Left renal pelvis (tissue), 4 donors: ENCODE measurements around the gene FHL3. TPM values are rescaled to one million over a fixed set of nuclear protein-coding genes. Genes with fewer than 3 reads are reported as not detected.
"Not testable (repeated sequence)": the region's sequence is repeated elsewhere in the genome, so short reads cannot be mapped to it uniquely, and the experiment has no call there.

Experiments used
- DNase-seq, 4 donors: peaks; one replicate each; pipeline ENCODE4 v3.0.0-alpha.2; 2013; ENCODE audit warnings: low read depth in 4 of 4, low spot score in 3 of 4
- polyA plus RNA-seq, 4 donors: library from polyadenylated mRNA; unstranded; fragments of 120-200 nt; gene quantifications; one replicate each; pipeline ENCODE4 v1.2.1, GENCODE V29; 2013; ENCODE audit not compliant: insufficient read length in 4 of 4

The FHL3 gene
- polyA plus RNA-seq, 4 donors: 18.0 to 39.2 (median 23.4) TPM

DNA sequence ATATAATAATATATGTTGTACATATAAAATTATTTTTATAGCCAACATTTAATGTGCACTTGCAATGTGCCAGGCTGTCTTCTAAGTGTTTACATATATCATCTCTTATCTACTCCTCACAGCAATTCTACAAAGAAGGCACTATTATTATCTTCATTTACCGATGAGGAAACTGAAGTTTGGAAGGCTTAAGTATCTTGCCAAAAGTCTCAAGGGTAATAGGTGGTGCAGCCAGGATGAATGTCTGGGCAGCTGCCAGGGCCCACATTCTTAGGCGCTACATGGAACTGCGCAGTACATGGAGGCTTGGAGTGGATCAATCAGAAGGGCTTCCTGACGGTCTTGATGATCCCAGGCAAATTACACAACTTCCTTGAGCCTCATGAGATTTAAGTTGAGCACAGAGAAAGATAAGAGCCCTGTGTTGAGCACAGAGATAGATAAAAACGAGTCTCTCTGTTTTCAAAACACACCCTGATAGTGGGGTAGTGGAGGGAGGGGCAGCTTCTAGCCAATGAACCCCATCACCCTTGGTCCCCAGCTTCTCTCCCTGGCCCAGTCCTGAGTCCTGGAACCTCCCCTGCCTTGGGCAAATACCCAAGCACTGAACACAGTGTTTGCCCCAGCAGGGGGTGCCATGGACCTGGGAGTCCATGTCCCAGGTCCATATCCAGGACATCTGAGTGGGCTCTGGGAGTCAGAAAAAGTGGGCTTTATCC lies 32.1 kb upstream of the FHL3 start:
- no peak for DNase-seq

DNA sequence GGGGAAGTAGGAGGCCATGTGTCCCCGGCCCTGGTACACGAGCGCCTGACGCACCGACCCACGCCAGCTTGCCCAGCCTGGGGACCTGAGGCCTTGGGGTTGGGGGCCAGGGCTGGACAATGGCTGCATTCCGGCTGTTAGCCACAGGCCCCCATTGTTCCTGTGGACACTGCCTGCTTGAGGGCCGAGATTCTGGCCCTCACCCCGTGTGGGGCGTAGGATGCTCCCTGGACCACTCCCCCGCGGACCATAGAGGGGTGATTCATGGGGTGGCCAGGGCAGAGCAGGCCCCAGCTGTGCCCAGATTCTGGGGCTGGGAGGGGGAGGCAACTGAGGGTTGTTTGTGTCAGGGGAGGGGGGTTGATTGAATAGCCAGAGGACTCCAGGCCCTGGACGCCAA lies 29.6 kb upstream of the FHL3 start:
- DNase-seq: no peak

DNA sequence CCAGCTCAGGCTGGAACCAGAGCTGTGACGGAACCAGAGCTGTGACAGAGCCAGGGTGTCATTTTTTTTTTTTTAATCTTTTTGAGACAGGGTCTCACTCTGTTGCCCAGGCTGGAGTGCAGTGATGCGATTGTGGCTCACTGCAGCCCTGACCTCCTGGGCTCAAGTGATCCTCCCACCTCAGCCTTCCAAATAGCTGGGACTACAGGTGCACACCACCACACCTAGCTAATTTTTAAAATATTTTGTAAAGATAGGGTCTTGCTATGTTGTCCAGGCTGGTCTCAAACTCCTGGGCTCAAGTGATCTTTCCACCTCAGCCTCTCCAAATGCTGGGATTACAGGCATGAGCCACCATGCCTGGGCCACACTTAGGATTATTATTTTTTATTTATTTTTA lies 27.7 kb upstream of the FHL3 start:
- DNase-seq: not testable (repeated sequence)

DNA sequence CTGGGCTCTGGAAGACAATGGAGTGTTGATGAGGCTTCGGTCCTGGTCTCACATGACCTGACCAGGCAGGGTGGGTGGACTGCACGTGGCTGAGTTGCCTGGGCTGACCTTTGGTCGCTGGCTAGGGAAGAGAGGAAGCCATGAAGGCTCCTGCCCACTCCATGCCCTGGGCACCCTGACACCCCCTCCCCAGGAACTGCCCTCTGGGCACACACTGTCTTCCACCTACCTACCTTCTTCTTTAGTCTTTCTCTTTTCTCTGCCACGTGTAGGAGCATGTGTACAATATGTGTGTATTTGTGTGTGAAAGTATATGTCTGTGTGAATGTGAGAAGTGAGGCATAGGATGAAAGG lies 26.2 kb upstream of the FHL3 start:
- DNase-seq: no peak

DNA sequence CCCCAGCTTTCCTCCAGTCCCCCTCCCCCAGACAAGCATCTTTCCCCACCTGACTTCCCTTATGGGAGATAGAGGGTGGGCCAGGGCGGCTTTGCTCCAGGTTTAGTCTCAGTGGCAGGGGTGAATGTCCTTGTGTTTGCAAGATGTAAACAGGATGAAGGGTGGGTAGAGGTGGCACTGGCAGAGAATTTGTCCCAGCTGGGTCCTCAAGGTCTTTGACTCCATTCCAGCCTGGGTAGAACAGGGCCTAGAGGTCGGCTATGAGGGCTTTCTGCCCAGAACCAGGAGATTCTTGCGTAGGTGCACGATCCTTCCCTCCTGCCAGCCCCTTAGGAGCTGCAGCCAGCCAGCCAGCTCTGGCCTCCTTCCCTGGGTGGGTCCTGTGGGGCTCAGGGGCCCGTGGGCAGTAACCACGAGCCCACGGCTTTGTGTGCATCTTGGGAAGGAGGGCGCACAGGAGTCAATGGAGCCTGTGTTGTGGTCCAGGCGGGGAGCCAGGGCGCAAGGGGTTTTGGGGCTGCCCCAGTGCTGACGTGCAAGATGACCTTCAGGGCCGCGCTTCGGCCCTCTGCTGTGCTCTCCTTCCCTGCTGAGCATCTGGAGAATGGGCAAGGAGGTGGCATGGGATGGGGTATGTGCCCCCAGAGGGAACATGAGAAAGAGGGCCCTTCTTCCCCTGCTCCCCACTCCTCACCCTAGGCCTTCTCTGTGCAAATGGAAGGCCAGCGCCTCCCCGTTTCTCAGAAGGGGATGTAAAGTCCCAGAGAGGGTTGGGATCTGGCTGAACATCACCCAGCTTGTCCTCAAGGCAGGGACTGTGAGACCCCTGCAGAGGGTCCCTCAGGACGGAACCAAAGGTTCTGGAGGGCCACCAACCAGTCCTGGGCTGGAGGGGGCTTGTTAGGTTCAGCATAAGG lies 25.5 kb upstream of the FHL3 start:
- no peak for DNase-seq

DNA sequence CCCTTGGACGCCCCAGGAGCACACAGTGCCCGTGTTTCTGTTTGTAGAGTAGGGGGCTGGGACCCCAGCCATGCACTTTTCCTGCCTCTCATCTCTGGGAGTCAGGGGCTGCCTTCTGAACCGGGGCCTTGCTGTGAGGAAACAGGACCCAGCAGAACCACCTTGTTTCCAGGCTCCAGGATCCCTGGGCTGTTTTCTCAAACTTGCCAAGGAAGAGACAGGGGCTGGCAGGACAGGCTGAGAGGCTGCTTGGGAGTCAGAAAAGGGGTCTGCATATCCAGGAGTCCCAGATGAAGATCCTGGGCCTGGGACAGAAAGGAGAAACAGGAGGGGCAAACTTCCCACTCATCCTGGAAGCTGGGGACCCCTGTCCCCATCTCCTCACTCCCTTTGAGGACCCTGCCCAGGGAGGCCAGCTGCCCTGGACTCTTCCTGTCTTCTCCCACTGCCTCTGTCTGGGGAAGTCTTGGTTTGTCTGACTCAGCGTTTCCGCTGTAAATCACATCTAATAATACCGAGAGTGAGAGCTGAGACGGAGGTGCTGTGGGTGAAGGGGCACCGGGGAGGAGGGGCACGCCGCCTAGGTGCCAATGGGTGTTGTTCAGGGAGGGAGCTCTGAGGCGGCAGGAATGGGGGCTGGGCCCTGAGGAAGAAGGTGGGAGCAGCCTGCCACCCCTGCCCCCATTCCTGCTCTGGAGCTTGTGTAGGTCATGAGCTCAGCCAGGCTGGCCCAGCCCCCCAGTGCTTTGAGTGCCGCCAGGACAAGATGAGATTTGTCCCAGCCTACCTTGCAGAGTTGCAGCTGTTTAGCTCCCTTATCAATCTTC lies 24.6 kb upstream of the FHL3 start:
- no peak for DNase-seq

DNA sequence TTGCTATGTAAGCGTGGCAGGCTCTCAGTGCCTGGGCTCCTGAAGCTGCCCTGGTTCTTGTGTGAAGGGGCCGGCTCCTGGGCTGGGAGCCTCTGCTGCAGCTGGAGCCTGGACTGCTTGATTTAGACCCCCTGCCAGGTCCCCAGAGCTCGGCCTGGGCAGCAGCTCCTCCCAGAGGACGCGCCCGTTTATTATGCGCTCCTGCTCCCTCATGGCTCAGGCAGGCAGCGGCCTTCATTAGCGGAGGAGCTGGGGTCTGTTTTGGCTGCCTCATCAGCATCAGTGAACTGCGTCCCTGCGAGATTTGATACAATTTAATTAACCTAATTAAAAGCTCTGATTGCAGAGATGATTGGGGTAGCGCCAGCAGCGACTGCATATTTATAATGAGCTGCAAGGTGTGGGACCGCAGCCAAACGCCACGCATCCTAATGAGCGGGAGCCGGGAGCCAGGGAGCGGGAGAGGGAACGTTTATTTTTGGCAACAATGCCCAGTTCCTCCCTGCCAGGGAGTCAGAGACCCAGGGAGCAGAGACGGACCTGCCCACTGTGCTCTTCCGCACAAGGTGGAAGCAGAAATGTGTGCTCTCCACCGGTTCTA lies 23.9 kb upstream of the FHL3 start:
- no peak for DNase-seq

DNA sequence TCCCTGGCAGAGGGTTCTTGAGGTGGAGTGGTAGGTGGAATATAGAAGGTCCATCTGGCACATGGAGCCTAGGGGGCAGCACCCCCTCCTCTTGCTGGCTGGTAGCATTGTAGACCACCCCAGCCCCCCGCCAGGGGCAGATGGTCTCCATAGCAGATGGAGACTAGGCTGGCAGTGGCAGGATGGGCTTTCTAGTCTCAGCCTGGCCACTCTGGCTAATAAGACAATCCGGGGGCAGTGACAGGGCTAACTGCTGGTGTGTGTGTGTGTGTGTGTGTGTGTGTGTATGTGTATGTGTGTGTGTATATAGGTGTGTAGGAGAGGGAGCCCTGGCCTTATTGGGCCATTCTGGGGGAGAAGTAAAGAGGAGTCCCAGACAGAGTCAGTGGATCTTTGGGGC lies 23.4 kb upstream of the FHL3 start:
- no peak for DNase-seq

DNA sequence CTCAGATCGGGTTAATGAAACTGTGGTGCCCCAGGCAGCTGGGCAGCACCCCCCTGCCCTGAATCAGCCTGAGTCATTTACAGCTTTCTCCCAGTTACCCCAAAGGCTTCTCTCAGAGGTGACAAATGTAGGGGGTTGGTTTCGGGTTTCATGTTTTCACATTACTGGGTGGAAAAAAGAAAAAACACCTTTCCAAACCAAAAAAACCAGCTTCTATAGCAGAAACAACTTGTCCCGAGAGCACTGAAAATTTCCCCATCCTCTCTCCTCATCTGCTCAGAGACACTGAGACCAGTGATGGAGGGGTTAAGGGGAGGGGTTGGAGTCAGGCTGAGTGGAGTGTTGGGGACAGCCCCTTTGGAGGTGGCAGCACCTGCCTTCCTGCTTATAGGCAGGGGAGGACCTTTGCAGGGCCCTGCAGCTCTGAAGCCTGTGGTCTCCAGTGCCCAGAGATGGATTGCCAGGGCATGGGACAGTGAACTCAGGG lies 22.8 kb upstream of the FHL3 start:
- DNase-seq: no peak

DNA sequence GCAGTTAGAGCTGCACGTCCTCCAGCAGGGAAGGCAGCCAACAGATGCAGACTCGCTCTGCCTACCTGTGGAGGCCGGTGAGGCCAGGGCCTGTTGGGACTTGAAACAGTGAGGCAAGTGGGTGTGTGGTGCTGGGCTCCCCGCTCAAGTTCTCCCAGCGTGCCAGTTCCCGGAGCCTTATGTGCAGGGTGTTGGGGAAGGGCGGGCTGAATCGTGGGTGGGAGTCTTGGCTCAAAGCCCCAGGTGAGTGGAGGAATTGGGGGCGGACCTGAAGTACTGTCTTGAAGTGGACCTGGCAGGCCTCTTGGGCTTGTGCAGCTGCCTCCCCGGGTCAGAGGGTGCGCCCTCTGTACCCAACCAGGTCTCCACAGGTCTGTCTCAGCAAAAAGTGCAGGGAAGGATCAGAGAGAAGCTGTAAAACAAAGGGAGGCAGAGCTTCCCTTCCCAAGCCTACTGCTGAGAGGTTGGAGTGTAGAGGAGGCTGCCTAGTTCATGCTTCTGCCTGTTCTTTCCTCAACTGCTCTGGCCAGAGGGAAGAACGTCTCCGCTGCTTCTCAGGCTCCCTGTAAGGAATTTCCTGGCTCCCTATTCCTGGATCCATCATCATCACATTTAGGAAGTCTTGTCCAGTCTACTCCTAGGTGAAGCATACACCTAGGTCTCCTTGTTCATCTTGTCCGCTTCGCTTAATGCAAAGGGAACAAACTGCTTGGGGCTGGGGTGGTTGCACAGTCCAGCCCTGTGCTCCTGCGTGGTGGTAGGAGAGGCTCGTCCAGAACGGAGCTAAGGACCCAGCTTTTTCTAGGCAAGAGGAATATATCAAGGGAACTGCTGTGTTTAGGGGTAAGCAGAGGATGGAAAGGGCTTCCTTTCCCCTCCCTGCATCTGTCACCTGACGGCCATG lies 22.1 kb upstream of the FHL3 start:
- no peak for DNase-seq

DNA sequence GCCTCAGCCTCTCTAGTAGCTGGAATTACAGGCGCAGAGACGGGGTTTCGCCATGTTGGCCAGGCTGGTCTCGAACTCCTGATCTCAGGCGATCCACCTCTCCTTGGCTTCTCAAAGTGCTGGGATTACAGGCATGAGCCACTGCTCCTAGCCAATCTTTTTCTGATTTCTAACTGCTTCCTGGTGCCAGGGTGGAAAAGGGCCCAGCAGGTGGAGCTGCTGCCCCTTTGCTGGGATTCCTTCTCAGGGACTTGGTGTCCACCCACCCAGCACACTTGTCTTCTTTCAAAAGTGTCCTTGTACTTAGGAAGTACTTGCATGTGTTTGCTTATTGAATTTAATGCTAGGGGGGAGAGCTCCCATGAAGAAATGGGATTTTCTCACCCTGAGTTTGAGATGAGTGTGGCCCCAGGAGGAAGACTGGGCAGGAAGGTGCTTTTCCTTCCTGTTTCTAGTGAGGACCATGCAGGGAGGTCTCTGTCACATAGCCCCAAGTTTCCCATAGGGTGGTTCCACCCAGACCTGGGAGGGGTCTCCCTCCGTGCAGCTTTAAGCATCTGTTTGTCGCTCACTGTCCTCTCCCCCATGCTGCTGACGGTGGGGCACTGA lies 21.4 kb upstream of the FHL3 start:
- DNase-seq: no peak

DNA sequence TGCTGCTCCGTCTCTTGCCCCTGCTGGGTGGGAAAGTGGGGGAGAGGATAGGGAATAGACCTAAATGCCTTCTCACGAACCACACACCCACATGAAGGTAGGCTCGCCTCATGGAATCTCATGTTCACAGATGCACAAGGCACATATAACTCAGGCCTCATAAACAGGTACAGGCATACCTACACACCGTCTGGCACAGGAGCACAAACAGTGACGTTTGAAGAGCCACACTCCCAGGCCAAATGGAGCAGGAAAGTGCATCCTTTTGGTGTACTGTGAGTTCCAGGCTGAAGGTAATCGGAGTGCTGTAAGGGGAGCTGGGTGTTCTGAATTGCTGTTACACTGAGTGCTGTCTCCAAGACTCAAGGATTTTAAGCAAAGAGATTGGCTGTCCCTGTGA lies 20.4 kb upstream of the FHL3 start:
- DNase-seq: no peak

DNA sequence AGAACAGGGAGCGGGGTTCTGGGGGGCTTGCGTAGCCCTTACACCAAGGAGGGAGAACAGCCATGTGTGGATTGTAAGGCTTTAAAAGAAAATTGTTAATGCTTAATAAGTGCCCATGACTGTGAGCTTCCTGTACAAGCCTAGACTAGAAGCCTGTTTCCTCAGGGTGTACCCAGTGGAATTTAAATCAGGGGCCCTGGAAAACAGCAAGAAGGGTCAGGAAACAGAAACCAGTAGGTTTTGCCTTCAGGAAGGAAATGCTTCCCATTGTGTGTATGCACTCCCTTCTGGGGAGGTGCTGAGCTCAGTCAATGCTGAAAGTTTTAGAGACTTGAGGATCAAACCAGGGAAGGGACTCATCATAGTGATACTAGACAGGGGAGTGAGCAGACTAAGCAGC lies 19.9 kb upstream of the FHL3 start:
- DNase-seq: no peak

DNA sequence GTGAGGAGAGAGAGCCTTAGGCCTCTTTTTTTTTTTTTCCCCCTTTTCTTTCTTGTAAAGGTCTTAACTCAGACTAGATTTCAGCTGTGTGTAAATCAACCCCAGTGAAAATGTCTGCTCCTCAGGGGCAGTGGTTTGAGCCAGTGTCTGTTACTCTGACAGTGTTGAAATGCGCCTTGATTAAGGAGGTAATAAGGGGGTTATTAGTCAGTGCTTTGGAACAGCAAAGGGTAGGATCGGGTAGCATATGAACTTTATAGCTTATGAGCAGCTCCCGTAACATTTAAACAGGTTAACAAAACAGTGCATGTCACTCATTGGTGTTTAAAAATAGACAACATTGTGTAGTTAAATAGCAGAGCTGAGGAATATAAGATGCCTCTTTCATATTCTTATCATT lies 17.5 kb upstream of the FHL3 start:
- DNase-seq: no peak

DNA sequence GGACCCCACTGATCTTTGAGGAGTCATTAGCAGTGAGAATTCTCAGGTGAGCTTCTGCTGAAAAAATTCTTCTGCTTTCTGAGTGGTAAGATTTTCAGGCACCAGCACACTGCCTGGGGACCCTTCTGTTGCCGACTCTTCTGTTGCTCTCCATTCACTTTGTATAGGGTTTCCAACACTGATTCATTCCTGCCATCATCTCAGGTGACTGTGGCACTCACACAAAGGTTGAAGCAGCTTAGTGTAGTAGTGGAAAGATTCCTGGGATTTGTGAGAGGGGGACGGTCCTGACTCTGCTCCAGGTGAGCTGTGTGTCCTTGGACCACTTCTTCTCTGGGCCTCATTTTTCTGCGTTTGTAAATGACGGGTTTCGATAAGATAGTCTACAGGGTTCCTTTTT lies 16.7 kb upstream of the FHL3 start:
- no peak for DNase-seq

DNA sequence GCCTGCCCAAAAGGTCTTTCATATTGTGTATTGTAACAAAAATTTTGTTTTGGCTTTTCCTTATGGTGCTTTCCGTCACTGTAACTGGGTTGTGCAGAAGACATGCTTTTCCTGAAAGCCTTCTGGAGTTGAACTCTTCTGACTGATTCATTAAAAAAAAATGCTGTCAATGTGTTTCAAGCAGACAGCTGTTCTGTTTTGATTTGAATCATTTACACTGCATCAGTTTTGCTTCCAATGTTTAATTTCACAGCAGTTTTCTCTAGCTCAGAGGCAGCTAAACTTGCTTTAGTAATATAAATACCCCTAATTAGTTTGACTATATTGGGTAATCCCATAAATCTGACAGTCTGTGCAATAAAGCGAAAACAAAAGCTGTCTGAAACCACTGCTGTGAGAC lies 15.1 kb upstream of the FHL3 start:
- DNase-seq: no peak

DNA sequence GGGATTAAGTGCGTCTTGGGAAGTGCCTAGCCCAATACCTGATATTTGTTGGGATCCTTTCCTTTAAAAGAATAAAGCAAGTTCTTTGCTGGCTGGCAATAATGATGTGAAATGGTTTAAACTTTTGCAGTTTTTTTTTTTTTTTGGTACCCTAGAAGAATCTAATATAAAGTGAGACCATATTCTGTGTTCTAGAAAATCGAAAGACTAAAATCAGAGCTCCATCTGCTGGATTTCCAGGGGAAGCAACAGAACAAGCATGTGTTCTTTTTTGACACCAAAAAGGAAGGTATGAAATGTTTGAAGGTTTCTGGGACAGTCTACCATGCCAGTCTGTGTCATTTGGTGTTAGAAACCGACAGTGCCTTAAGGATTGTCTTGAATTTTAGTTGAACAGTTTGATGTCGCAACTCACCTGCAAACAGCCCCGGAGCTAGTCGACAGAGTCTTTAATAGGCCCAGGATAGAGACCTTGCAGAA lies 13.6 kb upstream of the FHL3 start:
- DNase-seq: no peak

DNA sequence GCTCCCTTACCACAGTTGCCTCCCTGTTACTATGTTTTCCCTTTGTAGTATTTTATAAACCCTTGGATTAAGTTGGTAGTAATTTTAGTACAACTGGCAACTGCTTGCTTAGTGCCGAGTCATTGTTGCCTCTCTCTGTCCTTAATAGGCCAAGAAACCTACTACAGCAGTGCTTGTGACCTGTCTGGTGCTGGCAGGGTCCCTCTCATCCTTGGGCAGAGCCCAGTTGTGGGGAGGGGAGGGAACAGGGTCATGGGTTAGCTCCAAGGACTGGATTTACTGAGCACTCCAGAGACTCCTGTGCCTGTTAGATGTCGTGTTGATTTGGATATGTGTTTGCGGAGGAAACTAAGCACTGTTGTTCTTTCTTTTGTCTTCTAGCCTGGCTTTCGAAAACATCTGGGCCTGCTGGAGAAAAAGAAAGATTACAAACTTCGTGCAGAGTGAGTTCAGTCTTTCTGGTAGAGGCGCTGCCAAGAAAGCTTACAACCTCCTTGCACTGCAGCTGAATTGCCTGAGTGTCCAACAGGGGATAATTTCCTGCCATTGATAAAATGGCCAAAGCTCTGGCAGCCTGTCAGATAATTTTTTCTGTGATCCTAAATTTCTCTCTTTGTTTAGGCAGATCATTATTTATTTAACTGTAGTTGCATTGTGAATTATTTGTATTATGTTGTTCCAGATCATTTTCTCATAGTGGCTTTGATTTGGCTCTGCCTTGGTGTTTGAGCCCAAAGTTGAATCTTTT lies 10.8 kb upstream of the FHL3 start:
- DNase-seq: no peak
